Chondrocyte (in vitro differentiated cells): ENCODE results near the gene S100A8. TPM values are rescaled to one million over a fixed set of nuclear protein-coding genes. Genes with fewer than 3 reads are reported as not detected.
"Not testable (repeated sequence)": the region's sequence is repeated elsewhere in the genome, so short reads cannot be mapped to it uniquely, and the experiment has no call there.

ENCODE experiments used
- DNase-seq: peaks from one replicate; pipeline ENCODE4 v3.0.0; 2021; ENCODE audit warnings: mixed read lengths, low spot score
- H3K27ac Mint-ChIP-seq: one replicate; pipeline ENCODE4 v1.8.0; 2021; ENCODE audit warnings: mild to moderate bottlenecking, moderate library complexity, mixed read lengths; ENCODE audit not compliant: unreplicated experiment
- H3K27me3 Mint-ChIP-seq: 2 replicates; pipeline ENCODE4 v1.8.0; 2021; ENCODE audit warnings: low read depth, mixed read lengths
- H3K36me3 Mint-ChIP-seq: 2 replicates; pipeline ENCODE4 v1.8.0; 2021; ENCODE audit warnings: low read depth, mixed read lengths
- H3K4me1 Mint-ChIP-seq: 2 replicates; pipeline ENCODE4 v1.8.0; 2021; ENCODE audit warnings: low read depth, mild to moderate bottlenecking, mixed read lengths
- H3K4me3 Mint-ChIP-seq: one replicate; pipeline ENCODE4 v1.8.0; 2021; ENCODE audit warnings: mild to moderate bottlenecking, moderate library complexity, mixed read lengths; ENCODE audit not compliant: unreplicated experiment
- H3K9me3 Mint-ChIP-seq: 2 replicates; pipeline ENCODE4 v1.8.0; 2021; ENCODE audit warnings: low read depth, mixed read lengths
- total RNA-seq: library from RNA; stranded (reverse); gene quantifications from 3 replicates; pipeline ENCODE4 v1.2.1, GENCODE V29; 2021
- TF ChIP-seq, protein P1 (sequence below): fragments of 200-600 bp; sonication (generic); IDR thresholded peaks from 2 replicates; pipeline ENCODE4 v1.5.0; 2021; ENCODE audit warnings: antibody characterized with exemption, mild to moderate bottlenecking, moderate library complexity

Gene S100A8
- total RNA-seq, 1 donor from 2014 or later: not detected

DNA sequence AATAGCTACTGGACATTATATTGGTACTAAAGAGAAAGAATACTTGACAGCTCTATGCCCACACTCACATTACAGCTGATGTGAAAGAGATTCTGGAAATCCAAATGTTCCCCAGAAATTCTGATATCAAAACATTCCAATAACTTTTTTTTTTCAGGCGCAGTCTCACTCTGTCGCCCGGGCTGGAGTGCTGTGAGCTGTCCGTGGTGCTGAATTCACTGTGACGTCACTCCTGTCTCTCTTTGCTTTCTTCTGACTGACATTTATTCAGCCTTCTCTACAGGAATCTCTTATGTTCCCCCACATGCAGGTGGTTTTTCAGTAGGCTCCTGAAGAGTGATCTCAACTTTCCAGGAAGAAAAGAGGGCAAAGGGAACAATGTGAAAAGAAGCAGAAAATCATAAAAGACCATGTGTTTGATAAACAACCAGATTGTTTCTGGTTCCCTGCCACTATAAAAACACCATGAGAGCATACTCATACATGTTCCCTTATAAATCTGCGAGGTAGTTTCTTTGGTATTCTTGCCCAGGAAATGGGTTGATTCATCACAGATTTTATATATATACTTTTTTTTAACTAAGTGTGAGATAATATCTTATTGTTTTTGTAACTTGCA lies 31.7 kb upstream of the S100A8 start:
- no peak overlapping the region for H3K4me3 Mint-ChIP-seq
- no peak overlapping the region for H3K27ac Mint-ChIP-seq
- no peaks in the 10 kb centered on the region for H3K36me3 Mint-ChIP-seq
- H3K9me3 Mint-ChIP-seq: no peaks in the 10 kb centered on the region
- DNase-seq: no peak
- peaks cover 23% of the 10 kb centered on the region for H3K27me3 Mint-ChIP-seq
- H3K4me1 Mint-ChIP-seq: no peaks in the 10 kb centered on the region
- TF ChIP-seq, protein P1, sequence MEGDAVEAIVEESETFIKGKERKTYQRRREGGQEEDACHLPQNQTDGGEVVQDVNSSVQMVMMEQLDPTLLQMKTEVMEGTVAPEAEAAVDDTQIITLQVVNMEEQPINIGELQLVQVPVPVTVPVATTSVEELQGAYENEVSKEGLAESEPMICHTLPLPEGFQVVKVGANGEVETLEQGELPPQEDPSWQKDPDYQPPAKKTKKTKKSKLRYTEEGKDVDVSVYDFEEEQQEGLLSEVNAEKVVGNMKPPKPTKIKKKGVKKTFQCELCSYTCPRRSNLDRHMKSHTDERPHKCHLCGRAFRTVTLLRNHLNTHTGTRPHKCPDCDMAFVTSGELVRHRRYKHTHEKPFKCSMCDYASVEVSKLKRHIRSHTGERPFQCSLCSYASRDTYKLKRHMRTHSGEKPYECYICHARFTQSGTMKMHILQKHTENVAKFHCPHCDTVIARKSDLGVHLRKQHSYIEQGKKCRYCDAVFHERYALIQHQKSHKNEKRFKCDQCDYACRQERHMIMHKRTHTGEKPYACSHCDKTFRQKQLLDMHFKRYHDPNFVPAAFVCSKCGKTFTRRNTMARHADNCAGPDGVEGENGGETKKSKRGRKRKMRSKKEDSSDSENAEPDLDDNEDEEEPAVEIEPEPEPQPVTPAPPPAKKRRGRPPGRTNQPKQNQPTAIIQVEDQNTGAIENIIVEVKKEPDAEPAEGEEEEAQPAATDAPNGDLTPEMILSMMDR: no peak

DNA sequence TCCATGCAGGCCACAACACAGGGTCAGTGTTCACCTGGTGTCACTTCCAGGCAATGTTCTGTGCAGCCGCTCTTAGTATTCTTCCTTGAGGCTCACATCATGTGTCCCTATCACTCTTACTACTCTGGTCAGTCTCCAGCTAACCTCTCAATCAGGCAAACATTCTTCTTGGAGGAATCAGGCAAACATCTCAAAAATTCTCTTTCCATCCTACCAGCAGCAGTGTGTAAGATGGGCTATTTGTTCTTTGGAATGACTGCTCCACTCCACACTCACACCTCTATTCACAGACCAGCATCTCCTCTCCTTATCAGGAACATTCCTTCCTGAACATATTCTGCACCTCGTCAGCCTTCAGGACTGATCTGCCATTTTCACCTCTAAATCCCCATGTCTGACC lies 29.4 kb upstream of the S100A8 start:
- Mint-ChIP-seq H3K9me3 (no peaks in the 10 kb centered on the region), H3K4me1 (no peaks in the 10 kb centered on the region), H3K4me3 (no peak overlapping the region), H3K36me3 (no peaks in the 10 kb centered on the region), H3K27ac (no peak overlapping the region), H3K27me3 (peaks cover 15% of the 10 kb centered on the region)
- TF ChIP-seq, protein P1: no peak
- DNase-seq: no peak

- peaks cover 17% of the 10 kb centered on the region for H3K27me3 Mint-ChIP-seq
- H3K4me3 Mint-ChIP-seq, DNase-seq, H3K36me3 Mint-ChIP-seq, H3K4me1 Mint-ChIP-seq, H3K9me3 Mint-ChIP-seq, H3K27ac Mint-ChIP-seq: not testable (repeated sequence)
These were observed 28.5 kb upstream of the S100A8 start for GRCh38 chr1:153419436-153419793.

DNA sequence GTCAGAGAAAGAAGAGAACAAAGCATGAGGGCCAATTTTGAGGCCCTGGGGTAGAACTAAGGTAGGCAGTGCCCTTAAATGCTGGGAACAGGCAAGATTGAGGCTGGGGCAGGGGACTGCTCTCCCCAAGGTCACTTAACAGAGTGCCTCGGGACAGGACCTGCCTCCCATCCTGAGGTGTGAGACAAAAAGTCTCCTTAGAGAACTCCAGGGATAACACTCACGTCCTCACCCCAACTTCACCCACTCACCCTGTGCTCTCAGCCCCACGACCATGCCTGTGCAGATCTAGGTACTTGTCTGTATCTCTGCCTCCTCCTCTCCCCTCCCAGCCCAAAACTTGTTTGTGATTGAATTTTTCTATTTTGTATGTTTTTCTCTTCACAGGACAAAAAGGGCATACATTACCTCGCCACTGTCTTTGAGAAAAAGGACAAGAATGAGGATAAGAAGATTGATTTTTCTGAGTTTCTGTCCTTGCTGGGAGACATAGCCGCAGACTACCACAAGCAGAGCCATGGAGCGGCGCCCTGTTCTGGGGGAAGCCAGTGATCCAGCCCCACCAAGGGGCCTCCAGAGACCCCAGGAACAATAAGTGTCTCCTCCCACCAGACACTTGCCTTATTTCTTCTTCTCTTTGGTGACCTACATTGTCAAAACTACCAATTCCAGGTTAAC lies 28.0 kb upstream of the S100A8 start:
- peaks cover 17% of the 10 kb centered on the region for H3K27me3 Mint-ChIP-seq
- not testable (repeated sequence) for H3K9me3 Mint-ChIP-seq, DNase-seq, H3K4me1 Mint-ChIP-seq, H3K36me3 Mint-ChIP-seq, H3K4me3 Mint-ChIP-seq, H3K27ac Mint-ChIP-seq

GRCh38 chr1:153417136-153417888 lies 26.4 kb upstream of the S100A8 start:
- no peak for DNase-seq
- Mint-ChIP-seq H3K4me3 (no peak overlapping the region), H3K36me3 (no peaks in the 10 kb centered on the region), H3K4me1 (no peaks in the 10 kb centered on the region), H3K27me3 (peaks cover 17% of the 10 kb centered on the region), H3K27ac (no peak overlapping the region), H3K9me3 (peaks cover 8% of the 10 kb centered on the region)
- TF ChIP-seq, protein P1: no peak

DNA sequence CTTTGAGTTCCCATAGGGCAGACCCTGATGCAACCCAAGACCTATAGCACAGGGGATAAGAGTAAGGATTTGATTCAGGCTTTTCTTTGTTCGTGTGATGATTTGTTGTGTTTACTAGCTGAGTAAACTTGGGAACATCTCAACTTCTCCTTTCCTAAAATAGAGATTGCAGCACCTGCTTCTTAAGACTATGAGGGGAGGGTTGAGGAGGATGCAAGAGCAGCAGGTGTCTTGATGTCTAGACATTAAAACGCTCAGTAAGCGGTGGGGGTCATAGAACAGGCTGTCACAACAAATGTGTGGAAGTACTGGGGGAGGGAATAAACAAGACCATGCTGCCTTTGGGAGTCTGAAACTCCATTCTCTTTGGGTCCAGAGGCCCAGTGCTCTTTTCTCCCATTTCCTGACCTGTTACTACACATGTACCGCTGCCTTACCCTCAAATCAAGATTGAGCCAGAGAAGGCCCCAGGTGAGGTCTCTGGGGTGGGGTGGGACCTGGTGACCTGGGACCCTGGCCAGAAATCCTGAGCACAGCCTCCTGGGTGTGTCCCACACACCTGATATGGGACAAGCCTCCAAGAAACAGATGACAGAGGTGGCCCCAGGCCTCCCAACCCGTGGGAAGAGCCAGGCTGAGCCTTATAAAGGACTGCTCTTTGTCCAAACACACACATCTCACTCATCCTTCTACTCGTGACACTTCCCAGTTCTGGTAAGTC lies 25.1 kb upstream of the S100A8 start, which contains the start of gene S100A7A:
Gene S100A7A (plus strand): TSS at position 671 of the 721 bp plus-strand sequence. CDS start 1,563 bp downstream, outside the sequence.
- H3K27me3 Mint-ChIP-seq: peaks cover 17% of the 10 kb centered on the region
- no peak within 1 kb of the TSS for H3K27ac Mint-ChIP-seq
- H3K4me3 Mint-ChIP-seq: no peak within 1 kb of the TSS
- H3K4me1 Mint-ChIP-seq: no peaks in the 10 kb centered on the region
- no peak for DNase-seq
- peaks cover 15% of the 10 kb centered on the region for H3K9me3 Mint-ChIP-seq
- no peaks in the 10 kb centered on the region for H3K36me3 Mint-ChIP-seq
- TF ChIP-seq, protein P1: no peak

GRCh38 chr1:153413961-153414360 lies 23.1 kb upstream of the S100A8 start:
- H3K4me3 Mint-ChIP-seq, H3K4me1 Mint-ChIP-seq, H3K36me3 Mint-ChIP-seq, DNase-seq, H3K27ac Mint-ChIP-seq: not testable (repeated sequence)
- peaks cover 17% of the 10 kb centered on the region for H3K9me3 Mint-ChIP-seq
- H3K27me3 Mint-ChIP-seq: peaks cover 18% of the 10 kb centered on the region

GRCh38 chr1:153407274-153407673 lies 16.4 kb upstream of the S100A8 start:
- H3K4me1 Mint-ChIP-seq, H3K4me3 Mint-ChIP-seq, DNase-seq, H3K36me3 Mint-ChIP-seq, H3K9me3 Mint-ChIP-seq, H3K27ac Mint-ChIP-seq: not testable (repeated sequence)
- peaks cover 14% of the 10 kb centered on the region for H3K27me3 Mint-ChIP-seq
